Activated CD4-positive, alpha-beta T cell treated with anti-CD3 and anti-CD28 coated beads, Interleukin-2, amount 50 U/mL, for 16 hours (primary cell): ENCODE measurements around the gene ACSL3.
"Not testable (repeated sequence)": the region's sequence is repeated elsewhere in the genome, so short reads cannot be mapped to it uniquely, and the experiment has no call there.

Experiments
- DNase-seq: peaks from one replicate; pipeline ENCODE4 v3.0.0-alpha.2; 2020

The ACSL3 gene

GRCh38 chr2:222854773-222855700 lies 5.8 kb upstream of the ACSL3 start:
- DNase-seq = no peak

DNA sequence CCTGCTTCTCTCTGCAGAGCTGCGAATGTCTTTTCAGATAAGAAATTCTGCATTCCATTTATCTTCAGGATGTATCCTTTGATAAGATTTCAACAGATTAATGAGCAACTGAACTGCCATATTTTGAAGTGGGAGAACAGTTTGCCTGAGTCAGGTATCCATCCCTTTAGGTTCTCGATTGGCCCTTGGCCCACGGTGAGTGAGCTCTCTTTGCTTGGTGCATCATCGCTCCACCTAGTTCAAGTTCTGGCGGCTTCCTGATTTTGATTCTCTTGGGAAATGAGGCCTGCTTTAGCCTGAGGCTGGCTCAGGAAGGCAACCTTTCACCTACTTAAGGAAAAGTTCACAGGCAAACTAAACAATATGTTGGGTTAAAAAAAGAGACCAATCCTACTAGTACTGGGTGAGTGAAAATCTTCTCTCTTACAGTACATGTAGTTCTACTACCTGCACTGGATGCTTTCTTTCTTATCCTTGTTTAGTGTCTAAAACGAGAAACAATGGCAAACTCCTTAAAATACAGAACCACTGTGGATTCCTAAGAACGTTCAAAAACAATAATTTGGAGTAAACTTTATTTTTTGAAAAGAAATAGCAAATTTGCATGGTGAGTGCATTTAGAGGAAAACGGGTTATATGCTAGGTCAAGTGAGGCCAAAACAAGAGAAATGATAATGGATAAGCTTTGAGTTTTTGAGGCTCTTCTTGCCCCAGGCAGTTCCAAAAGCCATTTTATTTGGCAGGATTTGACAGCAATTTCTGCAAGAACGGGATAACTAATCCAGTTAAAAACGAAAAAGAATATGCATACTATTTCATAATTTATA lies 837 bp upstream of the ACSL3 start:
- no peak for DNase-seq

- DNase-seq = peak; percentile 21
Measured at GRCh38 chr2:222861411-222862105, 722 bp downstream of the ACSL3 start.

DNA sequence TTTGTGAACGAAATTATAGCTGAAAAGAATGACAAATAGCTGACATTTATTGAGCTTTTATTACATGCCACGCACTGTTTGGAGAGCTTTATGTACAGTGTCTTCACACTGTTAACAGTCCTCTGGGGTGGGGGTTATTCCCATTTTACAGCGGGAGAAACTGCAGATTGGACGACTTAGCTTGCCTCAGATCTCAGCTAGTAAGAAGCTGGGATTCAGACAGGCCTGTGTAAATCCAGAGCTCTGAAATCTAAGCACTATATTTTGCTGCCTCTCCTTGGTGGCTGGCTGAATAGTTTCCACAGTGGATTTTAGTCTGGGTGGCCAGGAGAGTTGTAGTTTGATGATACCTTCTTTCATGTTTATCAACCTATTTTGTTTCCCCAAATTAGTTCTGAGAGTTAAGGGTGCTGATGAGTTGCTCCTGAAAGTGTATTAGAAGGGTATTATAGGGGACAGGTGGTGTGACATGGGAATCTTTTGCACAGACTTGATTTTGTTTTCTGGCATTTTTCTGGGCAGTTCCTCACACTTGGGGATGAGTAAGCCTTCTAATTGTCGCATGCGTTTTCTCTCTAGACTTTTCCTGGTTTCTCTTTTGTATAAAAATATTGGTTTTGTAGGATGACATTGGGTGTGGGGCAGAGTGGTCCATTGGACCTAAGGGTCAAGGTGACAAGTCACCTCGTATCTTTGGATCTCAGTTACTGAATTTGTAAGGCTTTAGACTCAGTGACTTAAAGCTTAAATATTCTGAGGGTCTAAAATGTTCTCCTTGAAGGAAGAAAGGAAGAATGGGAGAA lies 1.5 kb downstream of the ACSL3 start:
- no peak for DNase-seq

DNA sequence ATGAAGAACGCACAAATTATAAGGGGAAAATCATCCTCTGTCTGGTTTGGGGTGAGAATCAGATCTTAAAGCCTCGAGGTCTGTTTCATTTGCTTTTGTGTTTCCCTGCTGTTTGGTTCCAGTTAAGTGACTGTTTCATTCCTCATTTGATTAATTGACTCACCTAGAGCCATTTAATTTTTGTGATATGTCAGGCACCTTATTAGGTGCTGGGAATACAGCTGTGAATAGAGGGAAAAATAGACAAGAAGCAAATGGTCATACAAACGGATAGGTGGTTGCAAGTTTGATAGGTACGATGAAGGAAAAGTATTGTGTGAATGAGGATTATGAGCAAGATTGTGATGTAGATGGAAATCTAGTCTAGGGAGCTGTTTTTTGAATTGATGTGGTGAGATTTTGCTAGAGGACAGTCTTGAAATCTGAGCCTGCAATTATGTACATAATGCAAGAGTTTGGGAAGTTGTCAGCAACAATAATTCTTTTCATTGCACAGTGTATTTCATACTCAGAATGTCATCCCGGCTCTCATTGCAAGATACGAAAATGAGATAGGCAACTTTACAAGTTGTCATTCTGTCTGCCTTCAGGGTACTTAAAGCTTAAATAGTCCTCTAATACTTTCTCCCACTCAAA lies 2.2 kb downstream of the ACSL3 start:
- no peak for DNase-seq

GRCh38 chr2:222864296-222864695 lies 3.5 kb downstream of the ACSL3 start:
- no peak for DNase-seq

DNA sequence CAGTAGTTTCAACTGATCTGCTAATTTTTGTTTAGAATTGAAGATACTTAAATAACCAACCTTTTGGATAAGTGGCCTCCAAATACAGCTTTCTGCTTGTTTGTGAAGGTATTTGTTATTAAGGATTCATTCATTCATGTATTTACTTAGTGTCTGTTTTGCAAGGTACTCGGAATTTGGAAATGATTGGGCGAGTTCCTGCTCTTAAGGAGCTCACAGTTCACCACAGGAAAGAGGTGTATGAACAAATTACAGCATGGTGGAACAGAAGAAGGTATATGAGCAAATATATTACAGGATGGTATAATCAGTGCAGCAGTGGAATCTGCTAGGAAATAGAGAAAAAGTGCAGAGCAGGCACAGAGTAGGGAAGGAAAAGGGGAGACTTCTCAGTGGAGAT lies 4.5 kb downstream of the ACSL3 start:
- DNase-seq = no peak

- DNase-seq = no peak
Measured at GRCh38 chr2:222866358-222866960, 5.6 kb downstream of the ACSL3 start.

- DNase-seq = not testable (repeated sequence)
Measured at GRCh38 chr2:222868560-222869251, 7.9 kb downstream of the ACSL3 start.

DNA sequence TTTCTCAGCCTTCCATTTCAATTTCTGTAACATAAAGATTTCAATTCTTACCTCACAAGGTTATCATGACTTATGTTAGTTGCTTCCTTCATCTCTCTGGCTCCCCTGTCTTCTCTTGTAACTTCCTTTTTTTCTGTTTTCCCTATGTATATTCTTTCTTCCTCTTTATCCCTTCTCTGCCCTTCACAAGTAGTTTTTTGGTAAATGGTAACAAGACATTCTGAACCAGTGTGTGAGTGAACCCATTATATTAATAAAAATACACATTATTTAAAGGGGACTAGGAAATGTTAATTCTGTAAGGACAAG lies 8.4 kb downstream of the ACSL3 start:
- DNase-seq = no peak

GRCh38 chr2:222871291-222871690 lies 10.5 kb downstream of the ACSL3 start:
- DNase-seq = no peak

GRCh38 chr2:222872551-222872950 lies 11.7 kb downstream of the ACSL3 start:
- no peak for DNase-seq

GRCh38 chr2:222875482-222875881 lies 14.6 kb downstream of the ACSL3 start:
- DNase-seq = no peak

GRCh38 chr2:222876947-222877346 lies 16.1 kb downstream of the ACSL3 start:
- DNase-seq = no peak

DNA sequence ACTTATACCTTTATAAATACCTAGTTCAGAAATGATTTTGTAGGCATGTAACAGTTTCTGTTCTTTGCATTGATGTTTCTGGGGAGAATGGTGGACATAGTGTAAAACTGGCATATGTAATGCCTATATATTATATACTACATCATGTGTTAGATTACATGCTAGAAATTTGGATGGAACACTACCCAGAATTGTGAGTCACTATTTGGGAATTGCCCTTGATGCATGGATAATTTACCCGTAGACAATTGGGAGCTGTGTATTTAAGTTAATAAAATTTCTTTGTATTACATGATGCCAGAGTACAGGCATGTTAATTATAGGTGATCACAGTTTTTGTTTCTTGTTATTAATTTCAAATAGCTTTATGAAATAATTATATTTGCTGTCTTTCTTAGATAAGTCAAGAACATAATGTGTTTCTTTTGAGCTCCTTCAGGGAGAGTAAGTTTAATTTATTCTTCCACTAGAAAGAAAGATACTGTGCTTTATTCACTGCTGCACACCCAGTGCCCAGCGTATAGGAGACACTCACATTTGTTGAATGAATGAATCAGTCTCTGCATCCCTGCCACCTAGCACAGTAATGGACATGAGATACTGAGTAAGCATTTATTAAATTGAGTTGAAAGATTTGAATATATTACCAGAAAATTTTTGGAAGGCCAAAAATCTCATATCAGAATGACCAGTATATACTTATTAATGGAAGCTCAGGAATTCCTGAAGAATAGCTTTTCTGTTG lies 16.9 kb downstream of the ACSL3 start:
- DNase-seq = no peak

DNA sequence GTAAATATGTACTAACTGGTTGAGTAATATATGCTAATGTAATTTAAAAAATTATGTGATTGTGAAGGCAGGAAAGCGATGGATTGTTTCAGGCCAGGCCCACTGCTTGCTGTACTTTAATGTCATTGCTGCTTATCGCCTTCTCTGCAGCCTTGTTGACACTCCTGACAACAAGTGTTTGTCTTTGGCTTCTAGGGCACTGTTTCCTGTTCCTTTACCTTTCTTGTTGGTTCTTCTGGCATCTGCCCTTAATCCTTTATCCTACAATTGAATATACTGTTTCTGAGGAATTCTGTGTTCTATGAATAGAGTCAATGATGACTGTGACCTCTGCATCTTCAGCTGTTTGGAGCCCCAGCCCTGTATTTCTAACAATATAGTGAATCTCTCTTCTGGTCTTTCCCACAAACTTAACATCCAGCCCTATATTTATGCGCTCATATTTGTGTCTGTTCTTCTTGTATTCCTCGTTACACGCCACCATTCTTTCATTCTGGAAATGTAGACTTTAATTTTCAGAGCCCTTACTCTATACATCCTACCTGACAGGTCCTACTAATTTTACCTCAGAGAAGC lies 17.6 kb downstream of the ACSL3 start:
- DNase-seq = no peak

DNA sequence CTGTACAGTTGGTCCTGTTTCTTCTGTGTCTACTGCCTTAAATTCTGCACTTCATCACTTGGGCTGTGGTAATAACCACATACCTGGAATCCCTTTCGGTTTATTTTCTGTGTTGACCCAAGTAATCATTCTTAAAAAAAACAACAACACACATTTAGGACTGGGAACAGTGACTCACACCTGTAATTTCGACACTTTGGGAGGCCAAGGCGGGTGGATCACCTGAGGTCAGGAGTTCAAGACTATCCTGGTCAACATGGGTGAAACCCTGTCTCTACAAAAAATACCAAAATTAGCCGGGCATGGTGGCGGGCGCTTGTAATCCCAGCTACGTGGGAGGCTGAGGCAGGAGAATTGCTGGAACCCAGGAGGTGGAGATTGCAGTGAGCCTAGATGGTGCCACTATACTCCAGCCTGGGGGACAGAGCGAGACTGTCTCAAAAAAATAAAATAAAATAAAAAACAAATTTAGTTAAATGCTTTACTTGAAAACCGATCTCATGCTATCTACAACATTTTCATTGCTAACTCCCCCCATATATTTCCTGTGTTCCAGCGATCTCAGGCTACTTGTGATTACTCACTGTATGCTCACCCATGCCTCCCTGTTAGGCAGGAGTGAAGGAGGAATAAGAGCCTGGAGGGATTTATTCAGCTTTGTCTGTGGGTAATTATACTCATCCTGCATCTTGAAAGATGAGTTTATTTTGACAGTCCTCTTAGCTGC lies 18.2 kb downstream of the ACSL3 start:
- peak; percentile 5 for DNase-seq

DNA sequence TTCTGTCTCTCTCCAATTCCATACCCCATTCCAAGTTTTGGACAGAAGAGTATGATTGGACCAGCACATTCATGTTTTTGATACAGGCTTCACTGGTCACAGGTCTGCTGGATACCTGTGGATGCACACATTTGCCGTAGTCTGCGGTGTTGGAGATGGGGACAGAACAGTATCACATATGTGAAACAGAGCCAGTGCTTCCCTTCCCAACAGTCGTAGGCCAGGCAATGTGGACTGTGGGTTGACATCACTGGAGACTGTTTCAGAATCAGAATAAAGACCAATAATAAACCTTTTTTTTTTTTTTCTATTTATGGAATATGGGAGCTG lies 18.7 kb downstream of the ACSL3 start:
- DNase-seq = no peak

DNA sequence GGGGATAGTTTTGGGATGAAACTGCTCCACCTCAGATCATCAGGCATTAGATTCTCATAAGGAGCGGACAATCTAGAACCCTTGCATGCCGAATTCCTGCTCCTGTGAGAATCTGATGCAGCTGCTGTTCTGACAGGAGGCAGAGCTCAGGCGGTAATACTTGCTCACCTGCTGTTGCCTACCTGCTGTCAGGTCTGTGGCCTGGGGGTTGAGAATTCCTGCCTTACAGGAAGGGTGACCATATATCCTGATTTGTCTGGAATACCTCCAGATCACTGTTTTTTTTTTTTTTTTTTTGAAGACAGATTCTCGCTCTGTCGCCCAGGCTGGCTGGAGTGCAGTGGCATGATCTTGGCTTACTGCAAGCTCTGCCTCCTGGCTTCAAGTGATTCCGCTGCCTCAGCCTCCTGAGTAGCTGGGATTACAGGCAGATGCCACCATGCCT lies 21.7 kb downstream of the ACSL3 start:
- no peak for DNase-seq
